Measurements from ENCODE around the gene FAM117B. TPM values are rescaled to one million over a fixed set of nuclear protein-coding genes. Genes with fewer than 3 reads are reported as not detected.

FAM117B gene
- total RNA-seq, 1 donor from 2014 or later, result 9.6 TPM

DNA sequence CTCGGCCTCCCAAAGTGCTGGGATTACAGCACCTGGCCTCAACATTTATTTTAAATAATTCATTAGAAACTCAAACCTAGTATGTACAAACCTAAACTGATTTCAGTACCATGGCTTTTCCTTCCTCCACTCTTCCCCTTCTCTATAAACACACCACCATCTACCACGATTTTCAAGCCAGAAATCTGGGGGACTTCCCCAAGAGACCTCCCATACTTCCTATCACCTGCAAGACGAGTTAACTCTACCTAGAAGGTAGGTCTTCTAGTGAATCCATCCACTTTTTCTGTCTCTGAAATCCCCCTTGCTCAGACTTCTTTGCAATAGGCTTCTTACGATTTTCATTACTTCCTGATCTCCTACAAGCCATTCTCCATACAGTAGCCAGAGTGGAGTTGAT is 7.7 kb upstream of the FAM117B start:
- no peak overlapping the region for H3K4me3 Mint-ChIP-seq (ENCODE audit: unreplicated experiment)
- TF ChIP-seq, protein P1, sequence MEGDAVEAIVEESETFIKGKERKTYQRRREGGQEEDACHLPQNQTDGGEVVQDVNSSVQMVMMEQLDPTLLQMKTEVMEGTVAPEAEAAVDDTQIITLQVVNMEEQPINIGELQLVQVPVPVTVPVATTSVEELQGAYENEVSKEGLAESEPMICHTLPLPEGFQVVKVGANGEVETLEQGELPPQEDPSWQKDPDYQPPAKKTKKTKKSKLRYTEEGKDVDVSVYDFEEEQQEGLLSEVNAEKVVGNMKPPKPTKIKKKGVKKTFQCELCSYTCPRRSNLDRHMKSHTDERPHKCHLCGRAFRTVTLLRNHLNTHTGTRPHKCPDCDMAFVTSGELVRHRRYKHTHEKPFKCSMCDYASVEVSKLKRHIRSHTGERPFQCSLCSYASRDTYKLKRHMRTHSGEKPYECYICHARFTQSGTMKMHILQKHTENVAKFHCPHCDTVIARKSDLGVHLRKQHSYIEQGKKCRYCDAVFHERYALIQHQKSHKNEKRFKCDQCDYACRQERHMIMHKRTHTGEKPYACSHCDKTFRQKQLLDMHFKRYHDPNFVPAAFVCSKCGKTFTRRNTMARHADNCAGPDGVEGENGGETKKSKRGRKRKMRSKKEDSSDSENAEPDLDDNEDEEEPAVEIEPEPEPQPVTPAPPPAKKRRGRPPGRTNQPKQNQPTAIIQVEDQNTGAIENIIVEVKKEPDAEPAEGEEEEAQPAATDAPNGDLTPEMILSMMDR (IDR thresholded peaks at IDR 0.05), result no peak
- H3K9me3 Mint-ChIP-seq (ENCODE audit: unreplicated experiment), result no peaks in the 10 kb centered on the region
- DNase-seq (ENCODE audit: extremely low spot score, unreplicated experiment), result no peak
- no peaks in the 10 kb centered on the region for H3K4me1 Mint-ChIP-seq (ENCODE audit: unreplicated experiment)
- H3K27me3 Mint-ChIP-seq (ENCODE audit: unreplicated experiment), result no peaks in the 10 kb centered on the region
- no peaks in the 10 kb centered on the region for H3K36me3 Mint-ChIP-seq (ENCODE audit: unreplicated experiment)
- no peak overlapping the region for H3K27ac Mint-ChIP-seq (ENCODE audit: unreplicated experiment)

DNA sequence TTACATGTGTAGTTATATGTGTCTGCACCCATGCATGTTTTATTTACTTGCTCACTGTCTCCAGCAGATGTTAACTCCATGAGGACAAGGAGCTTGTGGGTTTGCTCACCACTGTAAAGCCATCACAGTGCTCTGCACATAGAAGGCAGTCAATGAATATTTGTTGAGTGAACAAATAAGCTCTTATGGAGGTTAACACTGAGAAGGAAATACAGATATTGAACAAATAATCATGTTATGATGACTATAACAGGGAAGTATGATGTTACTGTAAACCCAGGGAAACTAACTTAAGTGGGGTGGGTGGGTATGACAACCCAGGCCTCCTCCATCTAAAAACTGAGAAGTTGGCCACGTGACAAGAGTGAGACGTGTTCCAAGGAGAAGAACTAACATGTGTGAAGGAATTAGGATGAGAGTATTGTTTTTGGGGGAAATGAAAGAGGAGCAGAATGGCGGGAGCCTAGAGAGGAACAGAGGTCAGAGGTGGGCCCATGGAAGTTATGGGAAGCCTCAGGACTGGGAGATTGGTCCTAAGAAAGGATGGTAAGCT is 6.0 kb upstream of the FAM117B start:
- DNase-seq (ENCODE audit: extremely low spot score, unreplicated experiment), result no peak
- Mint-ChIP-seq H3K27me3 (ENCODE audit: unreplicated experiment) (no peaks in the 10 kb centered on the region), H3K4me3 (ENCODE audit: unreplicated experiment) (no peak overlapping the region), H3K36me3 (ENCODE audit: unreplicated experiment) (no peaks in the 10 kb centered on the region), H3K4me1 (ENCODE audit: unreplicated experiment) (no peaks in the 10 kb centered on the region), H3K9me3 (ENCODE audit: unreplicated experiment) (no peaks in the 10 kb centered on the region), H3K27ac (ENCODE audit: unreplicated experiment) (no peak overlapping the region)
- TF ChIP-seq, protein P1 (IDR thresholded peaks at IDR 0.05), result no peak

DNA sequence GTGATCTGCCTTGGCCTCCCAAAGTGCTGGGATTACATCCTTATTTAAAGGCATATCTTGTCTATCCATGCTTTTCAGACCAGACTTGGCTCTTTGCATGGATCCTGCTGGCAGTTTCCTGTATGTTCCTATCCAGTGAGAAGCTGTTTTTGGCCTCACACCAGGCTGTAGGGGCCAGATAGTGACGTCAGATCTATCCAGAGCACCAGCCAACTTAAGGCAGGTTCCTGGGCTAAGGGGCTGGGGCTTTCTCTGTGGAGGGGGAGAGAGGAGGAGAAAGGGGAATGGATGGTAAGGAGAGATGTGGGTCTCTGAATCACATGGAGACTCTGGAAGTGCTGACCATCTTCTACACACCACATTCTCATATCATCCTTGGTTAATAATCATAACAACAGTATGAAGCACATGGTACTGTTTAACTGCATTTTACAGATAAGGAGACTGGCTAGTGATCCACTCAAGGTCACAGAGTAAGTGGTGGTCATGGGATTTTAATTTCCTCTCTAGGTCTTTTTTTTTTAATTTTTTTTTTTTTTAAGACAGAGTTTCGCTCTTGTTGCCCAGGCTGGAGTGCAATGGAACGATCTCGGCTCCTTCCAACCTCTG is 2.0 kb upstream of the FAM117B start:
- Mint-ChIP-seq H3K27me3 (ENCODE audit: unreplicated experiment) (no peaks in the 10 kb centered on the region), H3K4me3 (ENCODE audit: unreplicated experiment) (no peak overlapping the region), H3K36me3 (ENCODE audit: unreplicated experiment) (no peaks in the 10 kb centered on the region), H3K27ac (ENCODE audit: unreplicated experiment) (no peak overlapping the region), H3K4me1 (ENCODE audit: unreplicated experiment) (peaks cover 16% of the 10 kb centered on the region), H3K9me3 (ENCODE audit: unreplicated experiment) (no peaks in the 10 kb centered on the region)
- DNase-seq (ENCODE audit: extremely low spot score, unreplicated experiment), result no peak
- TF ChIP-seq, protein P1 (IDR thresholded peaks at IDR 0.05), result no peak

GRCh38 chr2:202633470-202633869 is 1.3 kb upstream of the FAM117B start:
- DNase-seq (ENCODE audit: extremely low spot score, unreplicated experiment), result no peak
- no peaks in the 10 kb centered on the region for H3K36me3 Mint-ChIP-seq (ENCODE audit: unreplicated experiment)
- no peaks in the 10 kb centered on the region for H3K9me3 Mint-ChIP-seq (ENCODE audit: unreplicated experiment)
- H3K27me3 Mint-ChIP-seq (ENCODE audit: unreplicated experiment), result no peaks in the 10 kb centered on the region
- TF ChIP-seq, protein P1 (IDR thresholded peaks at IDR 0.05), result no peak
- no peak overlapping the region for H3K27ac Mint-ChIP-seq (ENCODE audit: unreplicated experiment)
- H3K4me1 Mint-ChIP-seq (ENCODE audit: unreplicated experiment), result peaks cover 16% of the 10 kb centered on the region
- H3K4me3 Mint-ChIP-seq (ENCODE audit: unreplicated experiment), result no peak overlapping the region

- peak; percentile 88 for DNase-seq (ENCODE audit: extremely low spot score, unreplicated experiment)
- H3K27ac Mint-ChIP-seq (ENCODE audit: unreplicated experiment), result peak overlapping the region; percentile 75
These were observed 851 bp downstream of the FAM117B start for GRCh38 chr2:202635428-202636212.

More at GRCh38 chr2:202635428-202636212, 851 bp downstream of the FAM117B start:
- TF ChIP-seq, protein P1 (IDR thresholded peaks at IDR 0.05), result peak; percentile 8
- Mint-ChIP-seq H3K36me3 (ENCODE audit: unreplicated experiment) (no peaks in the 10 kb centered on the region), H3K4me1 (ENCODE audit: unreplicated experiment) (peaks cover 16% of the 10 kb centered on the region), H3K27me3 (ENCODE audit: unreplicated experiment) (no peaks in the 10 kb centered on the region), H3K4me3 (ENCODE audit: unreplicated experiment) (peak overlapping the region; percentile 94), H3K9me3 (ENCODE audit: unreplicated experiment) (no peaks in the 10 kb centered on the region)
